ENCODE data around the gene TEAD2.

- TF ChIP-seq CTCF (IDR thresholded peaks at IDR 0.05) (no peak), POLR2A (IDR thresholded peaks at IDR 0.05) (no peak), EP300 (IDR thresholded peaks at IDR 0.05) (no peak)
Observed at GRCh38 chr19:49309087-49309486, 53.1 kb downstream of the TEAD2 start.

All from ovary (tissue), 3 donors.